Glutamatergic neuron (in vitro differentiated cells): ENCODE data around the gene SYCP3. TPM values are rescaled to one million over a fixed set of nuclear protein-coding genes. Genes with fewer than 3 reads are reported as not detected.
"Not testable (repeated sequence)": the region's sequence is repeated elsewhere in the genome, so short reads cannot be mapped to it uniquely, and the experiment has no call there.

Experiments used
- DNase-seq: peaks from one replicate; pipeline ENCODE4 v3.0.0; 2022
- H3K27ac Mint-ChIP-seq: one replicate; pipeline ENCODE4 v1.8.0; 2020; ENCODE audit warnings: mild to moderate bottlenecking, mixed read lengths, inconsistent platforms; ENCODE audit not compliant: unreplicated experiment
- H3K27me3 Mint-ChIP-seq: one replicate; pipeline ENCODE4 v1.8.0; 2020; ENCODE audit warnings: mild to moderate bottlenecking, moderate library complexity, mixed read lengths, inconsistent platforms; ENCODE audit not compliant: unreplicated experiment
- H3K36me3 Mint-ChIP-seq: one replicate; pipeline ENCODE4 v1.8.0; 2020; ENCODE audit warnings: mild to moderate bottlenecking, mixed read lengths, inconsistent platforms; ENCODE audit not compliant: unreplicated experiment
- H3K4me1 Mint-ChIP-seq: one replicate; pipeline ENCODE4 v1.8.0; 2020; ENCODE audit warnings: mild to moderate bottlenecking, low read depth, mixed read lengths, inconsistent platforms; ENCODE audit not compliant: unreplicated experiment
- H3K4me3 Mint-ChIP-seq: one replicate; pipeline ENCODE4 v1.8.0; 2020; ENCODE audit warnings: mild to moderate bottlenecking, mixed read lengths, inconsistent platforms; ENCODE audit not compliant: unreplicated experiment
- H3K9me3 Mint-ChIP-seq: one replicate; pipeline ENCODE4 v1.8.0; 2020; ENCODE audit warnings: mild to moderate bottlenecking, moderate library complexity, mixed read lengths, inconsistent platforms; ENCODE audit not compliant: unreplicated experiment
- CTCF ChIP-seq: fragments of 200-600 bp; sonication (generic); IDR thresholded peaks from one replicate; pipeline ENCODE4 v1.5.0; 2021; ENCODE audit not compliant: partially characterized antibody, unreplicated experiment
- total RNA-seq: library from RNA; stranded (reverse); fragmentation: NEBNext Ultra II Directional; extraction: Animal tissue kit (Norgen Biotek cat#: 25700); gene quantifications from one replicate; pipeline ENCODE4 v1.2.1, GENCODE V29; 2021; ENCODE audit not compliant: unreplicated experiment

The SYCP3 gene
- total RNA-seq, 1 donor from 2014 or later: not detected

GRCh38 chr12:101743724-101744472 lies 4.6 kb upstream of the SYCP3 start:
- no peak for TF ChIP-seq CTCF
- no peak for DNase-seq
- Mint-ChIP-seq H3K27me3 (no peaks in the 10 kb centered on the region), H3K4me1 (no peaks in the 10 kb centered on the region), H3K9me3 (no peaks in the 10 kb centered on the region), H3K4me3 (no peak overlapping the region), H3K27ac (no peak overlapping the region), H3K36me3 (no peaks in the 10 kb centered on the region)

GRCh38 chr12:101743242-101743641 lies 4.0 kb upstream of the SYCP3 start:
- Mint-ChIP-seq H3K27me3 (no peaks in the 10 kb centered on the region), H3K4me3 (no peak overlapping the region), H3K4me1 (no peaks in the 10 kb centered on the region), H3K27ac (no peak overlapping the region), H3K36me3 (no peaks in the 10 kb centered on the region), H3K9me3 (no peaks in the 10 kb centered on the region)
- no peak for DNase-seq
- TF ChIP-seq CTCF: no peak

GRCh38 chr12:101740980-101741379 lies 1.7 kb upstream of the SYCP3 start:
- no peaks in the 10 kb centered on the region for H3K9me3 Mint-ChIP-seq
- no peak for DNase-seq
- no peak overlapping the region for H3K4me3 Mint-ChIP-seq
- H3K27ac Mint-ChIP-seq: no peak overlapping the region
- H3K36me3 Mint-ChIP-seq: no peaks in the 10 kb centered on the region
- no peak for TF ChIP-seq CTCF
- no peaks in the 10 kb centered on the region for H3K4me1 Mint-ChIP-seq
- H3K27me3 Mint-ChIP-seq: no peaks in the 10 kb centered on the region

- no peak for TF ChIP-seq CTCF
- no peaks in the 10 kb centered on the region for H3K36me3 Mint-ChIP-seq
- no peaks in the 10 kb centered on the region for H3K9me3 Mint-ChIP-seq
Measured at GRCh38 chr12:101740566-101740965, 1.3 kb upstream of the SYCP3 start.

GRCh38 chr12:101737476-101737875 lies 1.8 kb downstream of the SYCP3 start:
- H3K27ac Mint-ChIP-seq: no peak overlapping the region
- H3K36me3 Mint-ChIP-seq: no peaks in the 10 kb centered on the region
- no peaks in the 10 kb centered on the region for H3K9me3 Mint-ChIP-seq
- no peak for TF ChIP-seq CTCF
- H3K4me1 Mint-ChIP-seq: no peaks in the 10 kb centered on the region
- no peaks in the 10 kb centered on the region for H3K27me3 Mint-ChIP-seq
- no peak overlapping the region for H3K4me3 Mint-ChIP-seq
- no peak for DNase-seq

More at GRCh38 chr12:101740566-101740965, 1.3 kb upstream of the SYCP3 start:
- H3K27me3 Mint-ChIP-seq: no peaks in the 10 kb centered on the region
- no peak overlapping the region for H3K27ac Mint-ChIP-seq
- H3K4me1 Mint-ChIP-seq: no peaks in the 10 kb centered on the region
- DNase-seq: no peak
- H3K4me3 Mint-ChIP-seq: no peak overlapping the region

GRCh38 chr12:101734482-101734881 lies 4.8 kb downstream of the SYCP3 start:
- not testable (repeated sequence) for H3K4me1 Mint-ChIP-seq, H3K27ac Mint-ChIP-seq, H3K9me3 Mint-ChIP-seq, DNase-seq, H3K27me3 Mint-ChIP-seq, H3K36me3 Mint-ChIP-seq, H3K4me3 Mint-ChIP-seq
